HEK293 (cell line): ENCODE data around the gene METTL1.
A peak's percentile ranks its signal among the peaks of the same experiment; 100 is the strongest.

Source experiments
- CTCF ChIA-PET: fragments of 350-600 bp; formaldehyde crosslinking; extraction: SDS; loops from one replicate; lab custom pipeline; 2021; ENCODE audit warnings: antibody characterized with exemption; lab: Yijun Ruan, JAX
- POLR2A ChIA-PET: fragments of 300-600 bp; formaldehyde crosslinking; extraction: SDS; loops from one replicate; lab custom pipeline; 2020; ENCODE audit warnings: antibody characterized with exemption, inconsistent platforms; lab: Yijun Ruan, JAX
- H3K27ac ChIP-seq: fragments of 200-500 bp; sonication (Bioruptor generic); 2 replicates; pipeline ENCODE4 v1.5.1; 2014; ENCODE audit warnings: low read depth, low read length, control low read depth, inconsistent platforms; ENCODE audit errors: extremely low read depth
- H3K36me3 ChIP-seq, 2 experiments: fragments of 200-500 bp in 1 of 2; sonication (Bioruptor generic) in 1 of 2; 1 replicate in 1 of 2; 2 replicates in 1 of 2; pipeline ENCODE4 v1.5.1; 2014 to 2017; ENCODE audit warnings: inconsistent platforms in 2 of 2, low read length in 2 of 2; ENCODE audit not compliant: control insufficient read depth in 2 of 2, insufficient read depth in 1 of 2
- H3K4me1 ChIP-seq: fragments of 200-500 bp; sonication (Bioruptor generic); 2 replicates; pipeline ENCODE4 v1.5.1; 2014; ENCODE audit warnings: mild to moderate bottlenecking, low read length, inconsistent platforms; ENCODE audit not compliant: control insufficient read depth, insufficient read depth
- H3K4me3 ChIP-seq: 2 replicates; pipeline ENCODE4 v1.5.1; 2011; ENCODE audit warnings: low read depth, mild to moderate bottlenecking, control low read depth, low read length, moderate library complexity
- H3K9me3 ChIP-seq: fragments of 200-500 bp; sonication (Bioruptor generic); 2 replicates; pipeline ENCODE4 v1.5.1; 2014; ENCODE audit warnings: low read depth, low read length, inconsistent platforms; ENCODE audit not compliant: control insufficient read depth, insufficient read depth
- BCL11A ChIP-seq: fragments of 450-650 bp; formaldehyde crosslinking; IDR thresholded peaks from 2 replicates; pipeline ENCODE4 v1.5.1; 2016; ENCODE audit warnings: low read depth, missing biosample characterization, missing genetic modification characterization
- EGR2 ChIP-seq: fragments of 450-650 bp; formaldehyde crosslinking; IDR thresholded peaks from 2 replicates; pipeline ENCODE4 v1.5.1; 2016; ENCODE audit warnings: low read depth, missing biosample characterization, missing genetic modification characterization
- IKZF3 ChIP-seq: fragments of 450-650 bp; IDR thresholded peaks from 2 replicates; pipeline ENCODE4 v1.5.0; 2018; ENCODE audit warnings: missing biosample characterization, mild to moderate bottlenecking, missing genetic modification characterization, moderate library complexity
- KLF9 ChIP-seq: fragments of 450-650 bp; formaldehyde crosslinking; IDR thresholded peaks from 2 replicates; pipeline ENCODE4 v1.5.1; 2016; ENCODE audit warnings: missing biosample characterization, missing genetic modification characterization, low read depth
- TCF7L2 ChIP-seq: IDR thresholded peaks from 2 replicates; pipeline ENCODE4 v1.6.1; 2011; ENCODE audit warnings: low read depth, mild to moderate bottlenecking, inconsistent platforms, low read length, moderate library complexity, borderline replicate concordance
- ZBTB48 ChIP-seq: fragments of 450-650 bp; formaldehyde crosslinking; IDR thresholded peaks from 2 replicates; pipeline ENCODE4 v1.5.1; 2016; ENCODE audit warnings: missing biosample characterization, missing genetic modification characterization
- ZNF266 ChIP-seq: fragments of 450-650 bp; formaldehyde crosslinking; IDR thresholded peaks from 2 replicates; pipeline ENCODE4 v1.5.1; 2016; ENCODE audit warnings: missing biosample characterization, missing genetic modification characterization, low read depth
- ZNF311 ChIP-seq: fragments of 450-650 bp; formaldehyde crosslinking; IDR thresholded peaks from 2 replicates; pipeline ENCODE4 v1.5.1; 2017; ENCODE audit warnings: missing biosample characterization, missing genetic modification characterization, borderline replicate concordance
- ZNF335 ChIP-seq: fragments of 450-650 bp; formaldehyde crosslinking; conservative IDR thresholded peaks from 2 replicates; pipeline ENCODE4 v1.5.1; 2016; ENCODE audit warnings: missing biosample characterization, missing genetic modification characterization
- ZNF350 ChIP-seq: fragments of 450-650 bp; formaldehyde crosslinking; IDR thresholded peaks from 2 replicates; pipeline ENCODE4 v1.5.0; 2017; ENCODE audit warnings: missing biosample characterization, mild to moderate bottlenecking, missing genetic modification characterization
- ZNF423 ChIP-seq: fragments of 450-650 bp; formaldehyde crosslinking; IDR thresholded peaks from 2 replicates; pipeline ENCODE4 v1.5.1; 2016; ENCODE audit warnings: missing biosample characterization, missing genetic modification characterization
- ZNF529 ChIP-seq: fragments of 450-650 bp; formaldehyde crosslinking; IDR thresholded peaks from 2 replicates; pipeline ENCODE4 v1.5.1; 2017; ENCODE audit warnings: missing genetic modification characterization, missing biosample characterization; ENCODE audit not compliant: insufficient replicate concordance
- ZNF654 ChIP-seq: fragments of 450-650 bp; formaldehyde crosslinking; IDR thresholded peaks from 2 replicates; pipeline ENCODE4 v1.5.1; 2016; ENCODE audit warnings: low read depth, missing biosample characterization, missing genetic modification characterization
- ZNF777 ChIP-seq: fragments of 450-650 bp; formaldehyde crosslinking; IDR thresholded peaks from 2 replicates; pipeline ENCODE4 v1.5.1; 2017; ENCODE audit warnings: missing biosample characterization, missing genetic modification characterization, borderline replicate concordance
- TF ChIP-seq, protein P1 (sequence below): fragments of 450-650 bp; formaldehyde crosslinking; IDR thresholded peaks from 2 replicates; pipeline ENCODE4 v1.5.1; 2016; ENCODE audit warnings: missing biosample characterization, missing genetic modification characterization
- TF ChIP-seq, protein P2 (sequence below): fragments of 450-650 bp; formaldehyde crosslinking; conservative IDR thresholded peaks from 2 replicates; pipeline ENCODE4 v1.5.1; 2016; ENCODE audit warnings: low read depth, missing biosample characterization, missing genetic modification characterization
- TF ChIP-seq, protein P3 (sequence below): fragments of 450-650 bp; formaldehyde crosslinking; IDR thresholded peaks from 2 replicates; pipeline ENCODE4 v1.5.1; 2016; ENCODE audit warnings: missing biosample characterization, missing genetic modification characterization
- TF ChIP-seq, protein P4 (sequence below): fragments of 450-650 bp; formaldehyde crosslinking; IDR thresholded peaks from 2 replicates; pipeline ENCODE4 v1.5.1; 2016; ENCODE audit warnings: missing biosample characterization, missing genetic modification characterization, low read depth

The METTL1 gene

DNA sequence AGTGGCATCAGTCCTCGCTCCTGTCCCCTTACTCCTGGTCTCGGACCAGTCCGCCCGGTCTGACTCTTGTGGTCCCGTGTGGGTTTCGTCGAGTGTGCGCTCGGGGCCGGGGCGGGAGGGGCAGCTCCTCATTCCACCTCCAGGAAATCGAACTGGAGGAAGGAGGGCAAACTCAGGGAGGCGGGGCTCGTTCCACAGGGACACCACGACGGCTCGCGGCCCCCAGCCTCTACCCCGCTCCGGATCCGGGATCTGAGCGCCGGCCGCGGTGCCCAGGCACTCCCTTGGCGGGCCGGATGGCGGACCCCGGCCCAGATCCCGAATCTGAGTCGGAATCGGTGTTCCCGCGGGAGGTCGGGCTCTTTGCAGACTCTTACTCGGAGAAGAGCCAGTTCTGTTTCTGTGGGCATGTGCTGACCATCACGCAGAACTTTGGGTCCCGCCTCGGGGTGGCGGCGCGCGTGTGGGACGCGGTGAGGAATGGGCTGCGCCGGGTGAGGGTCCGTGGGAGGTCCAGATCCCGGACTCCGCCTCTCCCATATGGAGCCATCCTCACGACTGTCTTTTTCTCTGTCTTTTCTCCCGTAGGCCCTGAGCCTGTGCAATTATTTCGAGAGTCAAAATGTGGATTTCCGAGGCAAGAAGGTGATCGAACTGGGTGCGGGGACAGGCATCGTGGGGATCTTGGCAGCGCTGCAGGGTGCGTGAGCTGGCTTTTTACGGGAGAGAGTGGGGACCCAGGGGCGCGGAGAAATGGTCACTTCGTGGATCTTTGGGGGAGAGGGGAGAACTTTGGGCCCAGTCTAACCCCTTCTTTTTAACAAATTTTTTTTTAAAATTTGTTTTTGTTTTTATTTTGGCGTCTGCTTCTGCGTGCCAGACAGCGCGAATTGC lies 771 bp upstream of the METTL1 start, which contains the start of gene EEF1AKMT3 (continued):
- TF ChIP-seq ZNF654 (no peak), ZNF350 (tag by site-specific recombination) (no peak), ZNF777 (peak; percentile 85), ZNF423 (tag by site-specific recombination) (peak; percentile 2; the same call in 1 of the 2 replicates), IKZF3 (tag by site-specific recombination) (no peak), ZBTB48 (tag by site-specific recombination) (peak; percentile 60; the same call in 1 of the 2 replicates), ZNF529 (tag by site-specific recombination) (no peak), ZNF335 (peak; percentile 97), TCF7L2 (no peak)
- TF ChIP-seq, protein P1, sequence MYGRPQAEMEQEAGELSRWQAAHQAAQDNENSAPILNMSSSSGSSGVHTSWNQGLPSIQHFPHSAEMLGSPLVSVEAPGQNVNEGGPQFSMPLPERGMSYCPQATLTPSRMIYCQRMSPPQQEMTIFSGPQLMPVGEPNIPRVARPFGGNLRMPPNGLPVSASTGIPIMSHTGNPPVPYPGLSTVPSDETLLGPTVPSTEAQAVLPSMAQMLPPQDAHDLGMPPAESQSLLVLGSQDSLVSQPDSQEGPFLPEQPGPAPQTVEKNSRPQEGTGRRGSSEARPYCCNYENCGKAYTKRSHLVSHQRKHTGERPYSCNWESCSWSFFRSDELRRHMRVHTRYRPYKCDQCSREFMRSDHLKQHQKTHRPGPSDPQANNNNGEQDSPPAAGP (tag by site-specific recombination): no peak; the same call in 1 of the 2 replicates
- TF ChIP-seq, protein P2, sequence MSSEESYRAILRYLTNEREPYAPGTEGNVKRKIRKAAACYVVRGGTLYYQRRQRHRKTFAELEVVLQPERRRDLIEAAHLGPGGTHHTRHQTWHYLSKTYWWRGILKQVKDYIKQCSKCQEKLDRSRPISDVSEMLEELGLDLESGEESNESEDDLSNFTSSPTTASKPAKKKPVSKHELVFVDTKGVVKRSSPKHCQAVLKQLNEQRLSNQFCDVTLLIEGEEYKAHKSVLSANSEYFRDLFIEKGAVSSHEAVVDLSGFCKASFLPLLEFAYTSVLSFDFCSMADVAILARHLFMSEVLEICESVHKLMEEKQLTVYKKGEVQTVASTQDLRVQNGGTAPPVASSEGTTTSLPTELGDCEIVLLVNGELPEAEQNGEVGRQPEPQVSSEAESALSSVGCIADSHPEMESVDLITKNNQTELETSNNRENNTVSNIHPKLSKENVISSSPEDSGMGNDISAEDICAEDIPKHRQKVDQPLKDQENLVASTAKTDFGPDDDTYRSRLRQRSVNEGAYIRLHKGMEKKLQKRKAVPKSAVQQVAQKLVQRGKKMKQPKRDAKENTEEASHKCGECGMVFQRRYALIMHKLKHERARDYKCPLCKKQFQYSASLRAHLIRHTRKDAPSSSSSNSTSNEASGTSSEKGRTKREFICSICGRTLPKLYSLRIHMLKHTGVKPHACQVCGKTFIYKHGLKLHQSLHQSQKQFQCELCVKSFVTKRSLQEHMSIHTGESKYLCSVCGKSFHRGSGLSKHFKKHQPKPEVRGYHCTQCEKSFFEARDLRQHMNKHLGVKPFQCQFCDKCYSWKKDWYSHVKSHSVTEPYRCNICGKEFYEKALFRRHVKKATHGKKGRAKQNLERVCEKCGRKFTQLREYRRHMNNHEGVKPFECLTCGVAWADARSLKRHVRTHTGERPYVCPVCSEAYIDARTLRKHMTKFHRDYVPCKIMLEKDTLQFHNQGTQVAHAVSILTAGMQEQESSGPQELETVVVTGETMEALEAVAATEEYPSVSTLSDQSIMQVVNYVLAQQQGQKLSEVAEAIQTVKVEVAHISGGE (tag by site-specific recombination): peak; percentile 40; the same call in 1 of the 2 replicates

DNA sequence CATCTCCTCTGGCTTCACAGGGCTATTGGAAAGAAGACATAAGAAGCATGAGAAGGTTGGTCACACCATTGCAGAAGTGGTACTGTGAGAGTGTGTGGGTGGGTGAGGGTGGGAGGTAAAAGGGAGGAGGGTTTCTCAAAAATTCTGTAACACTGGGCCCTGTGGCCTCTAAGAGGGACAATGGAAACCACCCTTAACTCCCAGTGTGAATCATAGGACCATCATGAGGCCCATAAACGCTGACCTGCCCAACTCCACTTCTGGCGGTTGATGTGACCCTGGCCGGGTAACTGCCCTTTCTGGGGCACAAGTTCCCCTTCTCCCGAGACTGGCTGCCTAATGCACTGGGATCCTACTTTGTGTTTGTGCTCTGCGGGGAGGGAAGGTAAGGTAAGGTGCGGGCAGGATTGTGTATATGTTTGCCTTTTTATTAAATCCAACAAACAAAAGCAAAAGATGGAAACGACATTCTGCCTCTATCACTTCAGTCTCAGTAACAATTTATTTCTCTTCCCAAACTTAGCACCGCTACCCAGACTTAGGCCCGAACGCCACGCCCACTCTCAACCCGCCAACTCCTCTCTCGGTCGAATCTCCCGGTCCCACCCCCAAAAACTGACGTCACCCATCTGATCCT lies 551 bp downstream of the METTL1 start:
- Histone ChIP-seq H3K4me1 (peaks cover 19% of the 10 kb centered on the region), H3K4me3 (peak overlapping the region; percentile 93), H3K27ac (peak overlapping the region; percentile 94), H3K36me3 (peaks cover 5 to 43% of the 10 kb centered on the region in 2 experiments; a peak in 2 of 3 replicates), H3K9me3 (no peaks in the 10 kb centered on the region)
- ChIA-PET CTCF (interaction anchor here (0.6 to 2.1 kb wide), 3 partner anchors 12 to 133 kb away, joined by 3 to 6 read pairs (median 6); partner anchors contain the start of gene TSFM), POLR2A (interaction anchor here (0.6 to 1.8 kb wide), 14 partner anchors 10 to 241 kb away, joined by 3 to 14 read pairs (median 4); partner anchors contain the start of genes CDK4, CTDSP2, MARCHF9 and TSFM)
- TF ChIP-seq KLF9 (tag by site-specific recombination): peak; percentile 99
- TF ChIP-seq, protein P3, sequence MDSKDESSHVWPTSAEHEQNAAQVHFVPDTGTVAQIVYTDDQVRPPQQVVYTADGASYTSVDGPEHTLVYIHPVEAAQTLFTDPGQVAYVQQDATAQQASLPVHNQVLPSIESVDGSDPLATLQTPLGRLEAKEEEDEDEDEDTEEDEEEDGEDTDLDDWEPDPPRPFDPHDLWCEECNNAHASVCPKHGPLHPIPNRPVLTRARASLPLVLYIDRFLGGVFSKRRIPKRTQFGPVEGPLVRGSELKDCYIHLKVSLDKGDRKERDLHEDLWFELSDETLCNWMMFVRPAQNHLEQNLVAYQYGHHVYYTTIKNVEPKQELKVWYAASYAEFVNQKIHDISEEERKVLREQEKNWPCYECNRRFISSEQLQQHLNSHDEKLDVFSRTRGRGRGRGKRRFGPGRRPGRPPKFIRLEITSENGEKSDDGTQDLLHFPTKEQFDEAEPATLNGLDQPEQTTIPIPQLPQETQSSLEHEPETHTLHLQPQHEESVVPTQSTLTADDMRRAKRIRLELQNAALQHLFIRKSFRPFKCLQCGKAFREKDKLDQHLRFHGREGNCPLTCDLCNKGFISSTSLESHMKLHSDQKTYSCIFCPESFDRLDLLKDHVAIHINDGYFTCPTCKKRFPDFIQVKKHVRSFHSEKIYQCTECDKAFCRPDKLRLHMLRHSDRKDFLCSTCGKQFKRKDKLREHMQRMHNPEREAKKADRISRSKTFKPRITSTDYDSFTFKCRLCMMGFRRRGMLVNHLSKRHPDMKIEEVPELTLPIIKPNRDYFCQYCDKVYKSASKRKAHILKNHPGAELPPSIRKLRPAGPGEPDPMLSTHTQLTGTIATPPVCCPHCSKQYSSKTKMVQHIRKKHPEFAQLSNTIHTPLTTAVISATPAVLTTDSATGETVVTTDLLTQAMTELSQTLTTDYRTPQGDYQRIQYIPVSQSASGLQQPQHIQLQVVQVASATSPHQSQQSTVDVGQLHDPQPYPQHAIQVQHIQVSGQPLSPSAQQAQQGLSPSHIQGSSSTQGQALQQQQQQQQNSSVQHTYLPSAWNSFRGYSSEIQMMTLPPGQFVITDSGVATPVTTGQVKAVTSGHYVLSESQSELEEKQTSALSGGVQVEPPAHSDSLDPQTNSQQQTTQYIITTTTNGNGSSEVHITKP (tag by site-specific recombination): peak; percentile 96
- TF ChIP-seq BCL11A: no peak
- no peak for TF ChIP-seq ZNF311 (tag by site-specific recombination)
- TF ChIP-seq ZNF266 (tag by site-specific recombination): no peak
- TF ChIP-seq, protein P4, sequence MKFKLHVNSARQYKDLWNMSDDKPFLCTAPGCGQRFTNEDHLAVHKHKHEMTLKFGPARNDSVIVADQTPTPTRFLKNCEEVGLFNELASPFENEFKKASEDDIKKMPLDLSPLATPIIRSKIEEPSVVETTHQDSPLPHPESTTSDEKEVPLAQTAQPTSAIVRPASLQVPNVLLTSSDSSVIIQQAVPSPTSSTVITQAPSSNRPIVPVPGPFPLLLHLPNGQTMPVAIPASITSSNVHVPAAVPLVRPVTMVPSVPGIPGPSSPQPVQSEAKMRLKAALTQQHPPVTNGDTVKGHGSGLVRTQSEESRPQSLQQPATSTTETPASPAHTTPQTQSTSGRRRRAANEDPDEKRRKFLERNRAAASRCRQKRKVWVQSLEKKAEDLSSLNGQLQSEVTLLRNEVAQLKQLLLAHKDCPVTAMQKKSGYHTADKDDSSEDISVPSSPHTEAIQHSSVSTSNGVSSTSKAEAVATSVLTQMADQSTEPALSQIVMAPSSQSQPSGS: peak; percentile 100
- 0 out of 2 replicates have a peak, but pooled peaks have one; percentile 68 for TF ChIP-seq EGR2 (tag by site-specific recombination)
